ENCODE data around the gene NPW. TPM values are rescaled to one million over a fixed set of nuclear protein-coding genes. Genes with fewer than 3 reads are reported as not detected.
"Not testable (repeated sequence)": the region's sequence is repeated elsewhere in the genome, so short reads cannot be mapped to it uniquely, and the experiment has no call there.

Gene NPW
- total RNA-seq, 1 donor from 2014 or later: 0.10 TPM

DNA sequence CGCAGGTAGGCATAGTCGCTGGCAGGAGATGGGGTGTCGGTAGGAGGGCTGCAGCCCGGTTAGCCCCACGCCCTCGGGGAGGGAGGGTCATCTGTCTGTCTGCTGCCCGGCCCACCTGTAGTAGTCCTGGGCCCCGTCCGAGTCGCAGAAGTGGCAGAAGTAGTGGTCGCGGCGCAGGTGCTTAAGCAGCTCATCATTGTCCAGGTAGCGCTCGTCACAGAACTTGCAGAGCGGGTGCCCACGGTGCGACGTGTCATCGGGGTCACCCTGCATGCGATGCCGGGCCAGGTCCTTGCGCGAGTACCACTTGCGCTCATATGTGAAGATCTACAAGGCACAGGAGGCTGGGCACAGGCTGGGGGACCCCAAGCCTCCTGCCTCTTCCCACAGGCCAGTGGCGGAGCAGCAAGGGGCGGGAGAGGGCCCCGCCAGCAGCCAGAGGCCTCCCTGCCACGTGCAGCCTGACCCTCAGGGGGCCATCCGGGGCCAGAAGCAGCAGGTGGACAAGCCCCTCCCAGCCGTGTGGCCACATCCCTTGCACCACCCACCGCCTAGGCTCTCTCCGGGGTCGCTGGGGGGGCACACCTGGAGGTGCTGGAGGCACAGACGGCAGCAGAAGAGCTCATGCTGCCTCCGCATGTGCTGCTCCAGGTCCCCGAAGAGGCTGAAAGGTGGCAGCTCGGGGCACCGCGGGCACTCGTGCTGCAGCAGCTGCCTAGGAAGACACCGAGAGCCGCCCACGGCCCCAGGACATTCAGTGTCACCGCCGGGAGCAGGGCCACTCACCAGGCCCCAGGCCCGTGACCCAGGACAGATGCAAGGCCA lies 17.0 kb upstream of the NPW start:
- DNase-seq (ENCODE audit: low read depth): no peak

DNA sequence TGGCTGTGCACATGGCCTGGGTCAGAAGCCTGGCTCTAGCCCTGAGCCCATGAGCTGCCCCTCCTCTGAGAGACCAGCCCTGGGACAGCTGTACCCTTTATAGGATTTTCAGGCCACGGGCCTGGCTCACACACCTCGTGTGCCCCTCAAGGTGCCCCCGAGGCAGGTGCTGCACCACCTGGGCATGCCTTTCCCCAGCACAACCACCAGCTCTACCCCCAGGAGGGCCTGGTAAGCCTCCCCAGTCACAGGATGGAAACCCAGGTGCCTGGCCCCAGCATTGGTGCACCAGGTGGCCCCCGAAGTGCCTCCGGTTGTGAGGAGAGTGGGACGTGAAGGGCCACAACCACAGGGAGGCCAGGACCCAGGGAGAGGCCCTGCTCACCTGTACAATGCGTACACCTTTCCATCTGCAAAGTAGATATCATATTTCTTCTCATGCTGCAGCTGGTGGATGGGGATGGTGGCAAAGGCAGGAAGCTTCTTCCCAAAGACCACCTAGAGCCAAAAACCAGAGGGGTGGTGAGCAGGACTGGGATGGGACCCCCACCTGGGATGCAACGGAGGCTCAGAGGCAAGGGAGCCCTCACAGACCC lies 16.3 kb upstream of the NPW start:
- DNase-seq (ENCODE audit: low read depth): no peak

DNA sequence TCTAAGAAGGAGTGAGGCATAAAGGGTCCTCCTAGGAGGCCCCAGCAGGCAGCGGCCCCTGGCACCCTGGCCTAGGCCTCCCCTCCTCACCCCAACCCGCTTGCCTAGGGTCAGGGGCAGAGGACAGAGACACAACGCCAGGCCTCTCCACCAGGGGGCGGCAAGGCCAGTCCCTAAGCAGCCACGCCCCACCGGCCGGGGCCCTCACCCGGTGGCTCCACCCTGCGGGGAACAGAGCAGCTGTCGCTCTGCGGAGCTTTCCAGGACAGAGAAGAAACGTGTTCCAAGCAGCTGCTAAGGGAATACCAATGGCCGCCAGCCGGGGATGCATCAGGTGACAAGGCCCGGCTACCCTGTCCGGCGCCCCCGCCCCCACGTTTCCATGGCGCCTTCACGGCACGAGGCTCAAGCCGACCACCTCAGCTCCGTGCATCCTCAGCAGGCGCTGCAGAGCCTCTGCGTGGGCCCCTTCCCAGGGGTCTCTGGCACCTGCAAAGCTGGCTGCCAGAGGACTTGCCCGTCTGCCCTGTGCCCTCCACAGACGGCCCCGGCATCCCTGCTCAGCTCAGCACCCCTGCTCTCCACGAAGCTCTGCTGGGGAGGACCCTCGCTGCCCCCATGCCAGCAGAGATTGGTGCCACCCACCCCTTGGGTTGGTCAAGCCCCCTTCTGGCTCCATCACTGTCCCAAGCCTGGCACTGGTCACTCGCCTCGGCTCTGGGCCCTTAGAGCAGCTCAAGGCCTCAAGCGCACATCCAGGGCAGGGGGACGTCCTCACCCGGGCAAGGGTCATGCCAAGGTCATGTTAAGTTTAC lies 15.6 kb upstream of the NPW start:
- DNase-seq (ENCODE audit: low read depth): peak; percentile 61

DNA sequence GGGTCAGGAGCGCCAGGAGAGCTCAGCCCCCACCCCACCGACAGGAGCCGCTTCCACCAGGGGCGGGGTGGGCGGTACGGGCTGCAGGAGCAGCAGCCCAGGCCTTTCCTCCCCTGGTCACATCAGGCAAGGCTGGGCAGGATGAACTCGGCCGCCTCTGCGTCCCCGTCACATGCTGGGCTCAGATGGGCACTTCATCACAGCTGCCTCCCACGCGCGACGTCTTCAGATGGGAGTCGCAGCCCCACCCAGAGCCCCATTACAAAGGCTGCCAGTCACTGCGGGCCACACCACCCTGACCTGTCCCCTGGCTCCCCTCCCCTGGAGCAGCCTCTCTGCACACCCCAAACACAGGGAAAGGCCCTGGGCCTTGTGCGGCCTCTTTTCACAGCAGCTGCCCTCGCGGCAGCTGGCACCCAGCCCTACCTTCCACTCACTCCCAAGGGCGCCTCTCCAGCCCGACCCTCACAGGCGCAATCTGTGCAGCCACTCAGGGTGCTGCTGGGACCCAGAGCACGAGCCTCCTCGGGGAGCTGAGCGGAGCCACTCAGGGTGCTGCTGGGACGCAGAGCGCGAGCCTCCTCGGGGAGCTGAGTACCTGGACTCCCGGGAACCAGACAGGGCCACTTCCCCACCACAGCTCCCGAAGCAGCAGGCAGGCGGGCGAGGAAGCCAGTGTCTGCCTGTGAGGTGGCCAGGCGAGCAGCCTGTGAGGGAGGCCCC lies 14.6 kb upstream of the NPW start:
- no peak for DNase-seq (ENCODE audit: low read depth)

GRCh38 chr16:2005646-2006045 lies 13.9 kb upstream of the NPW start:
- DNase-seq (ENCODE audit: low read depth): no peak

- DNase-seq (ENCODE audit: low read depth): no peak
Measured at GRCh38 chr16:2006317-2006716, 13.3 kb upstream of the NPW start.

- no peak for DNase-seq (ENCODE audit: low read depth)
Measured at GRCh38 chr16:2007081-2007836, 12.3 kb upstream of the NPW start.

- DNase-seq (ENCODE audit: low read depth): peak; percentile 7
Measured at GRCh38 chr16:2008009-2008526, 11.5 kb upstream of the NPW start.

- peak; percentile 34 for DNase-seq (ENCODE audit: low read depth)
Measured at GRCh38 chr16:2008631-2009163, 10.9 kb upstream of the NPW start.

GRCh38 chr16:2009164-2009711 lies 10.3 kb upstream of the NPW start:
- DNase-seq (ENCODE audit: low read depth): no peak

- peak; percentile 51 for DNase-seq (ENCODE audit: low read depth)
Measured at GRCh38 chr16:2009791-2010510, 9.6 kb upstream of the NPW start, which contains the start of gene ZNF598. TSS of gene ZNF598 (minus strand) at chr16:2009821.

DNA sequence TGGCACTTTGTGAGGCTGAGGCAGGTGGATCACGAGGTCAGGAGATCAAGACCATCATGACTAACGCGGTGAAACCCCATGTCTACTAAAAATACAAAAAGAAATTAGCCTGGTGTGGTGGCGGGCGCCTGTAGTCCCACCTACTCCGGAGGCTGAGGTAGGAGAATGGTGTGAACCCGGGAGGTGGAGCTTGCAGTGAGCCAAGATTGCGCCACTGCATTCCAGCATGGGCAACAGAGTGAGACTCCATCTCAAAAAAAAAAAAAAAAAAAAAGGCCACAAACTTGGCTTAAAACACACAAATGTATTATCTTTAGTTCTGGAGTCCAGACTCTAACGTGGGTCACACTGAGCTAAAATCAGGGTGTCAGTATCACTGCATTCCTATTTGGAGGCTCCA lies 7.9 kb upstream of the NPW start:
- DNase-seq (ENCODE audit: low read depth): not testable (repeated sequence)

DNA sequence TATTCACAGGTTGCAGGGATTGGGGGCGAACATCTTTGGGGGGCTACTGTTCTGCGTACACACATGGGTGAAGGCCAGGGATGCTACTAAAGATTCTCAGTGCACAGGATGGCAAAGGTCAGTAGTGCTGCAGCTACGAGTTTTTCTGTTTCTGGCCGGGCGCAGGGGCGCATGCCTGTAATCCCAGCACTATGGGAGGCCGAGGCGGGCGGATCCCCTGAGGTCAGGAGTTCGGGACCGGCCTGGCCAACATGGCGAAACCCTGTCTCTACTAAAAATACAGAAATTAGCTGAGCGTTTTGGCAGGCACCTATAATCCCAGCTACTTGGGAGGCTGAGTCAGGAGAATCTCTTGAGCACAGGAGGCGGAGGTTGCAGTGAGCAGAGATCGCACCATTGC lies 6.1 kb upstream of the NPW start:
- no peak for DNase-seq (ENCODE audit: low read depth)

DNA sequence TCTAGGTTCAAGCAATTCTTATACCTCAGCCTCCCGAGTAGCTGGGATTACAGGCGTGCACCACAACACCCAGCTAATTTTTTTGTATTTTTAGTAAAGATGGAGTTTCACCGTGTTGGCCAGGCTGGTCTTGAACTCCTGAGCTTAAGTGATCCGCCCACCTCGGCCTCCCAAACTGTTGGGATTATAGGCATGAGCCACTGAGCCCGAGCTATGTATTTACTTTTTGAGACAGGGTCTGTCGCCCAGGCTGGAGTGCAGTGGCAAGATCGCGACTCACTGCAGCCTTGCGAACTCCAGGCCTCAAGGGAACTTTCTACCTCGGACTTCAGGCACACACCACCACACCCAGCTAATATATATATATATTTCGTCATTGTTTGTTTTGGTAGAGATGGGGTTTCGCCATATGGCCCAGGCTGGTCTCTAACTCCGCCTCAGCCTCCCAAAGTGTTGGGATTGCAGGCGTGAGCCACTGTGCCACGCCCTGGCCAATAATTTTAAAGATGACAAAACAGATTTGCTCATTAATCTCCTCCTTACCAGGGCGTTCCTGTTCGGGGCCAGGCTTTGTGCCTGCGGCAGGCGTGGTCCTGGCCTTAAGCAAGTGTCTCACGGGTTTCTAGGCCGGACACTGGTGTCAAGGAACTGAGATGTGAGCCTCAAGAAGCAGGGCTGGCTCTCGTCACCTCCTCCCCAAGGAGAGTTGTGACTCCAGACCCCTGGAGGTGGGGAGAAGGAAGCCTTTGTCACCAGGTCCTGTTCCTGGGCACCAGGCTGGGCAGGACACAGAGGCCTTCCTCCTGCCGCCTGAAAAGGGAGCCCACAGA lies 4.3 kb upstream of the NPW start:
- DNase-seq (ENCODE audit: low read depth): no peak

DNA sequence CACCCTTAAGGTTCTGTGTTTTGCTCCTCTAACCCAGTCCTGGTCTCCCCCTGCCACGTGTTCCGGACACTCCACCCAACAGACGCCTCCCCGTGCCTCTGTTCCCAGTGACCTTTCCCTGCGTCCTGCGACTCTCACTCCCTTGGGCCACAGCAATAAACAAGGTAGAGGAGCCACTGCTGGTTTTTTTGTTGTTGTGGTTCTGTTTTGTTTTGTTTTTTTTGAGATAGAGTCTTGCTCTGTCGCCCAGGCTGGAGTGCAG lies 3.7 kb upstream of the NPW start:
- no peak for DNase-seq (ENCODE audit: low read depth)

GRCh38 chr16:2016407-2016922 lies 3.1 kb upstream of the NPW start:
- no peak for DNase-seq (ENCODE audit: low read depth)

DNA sequence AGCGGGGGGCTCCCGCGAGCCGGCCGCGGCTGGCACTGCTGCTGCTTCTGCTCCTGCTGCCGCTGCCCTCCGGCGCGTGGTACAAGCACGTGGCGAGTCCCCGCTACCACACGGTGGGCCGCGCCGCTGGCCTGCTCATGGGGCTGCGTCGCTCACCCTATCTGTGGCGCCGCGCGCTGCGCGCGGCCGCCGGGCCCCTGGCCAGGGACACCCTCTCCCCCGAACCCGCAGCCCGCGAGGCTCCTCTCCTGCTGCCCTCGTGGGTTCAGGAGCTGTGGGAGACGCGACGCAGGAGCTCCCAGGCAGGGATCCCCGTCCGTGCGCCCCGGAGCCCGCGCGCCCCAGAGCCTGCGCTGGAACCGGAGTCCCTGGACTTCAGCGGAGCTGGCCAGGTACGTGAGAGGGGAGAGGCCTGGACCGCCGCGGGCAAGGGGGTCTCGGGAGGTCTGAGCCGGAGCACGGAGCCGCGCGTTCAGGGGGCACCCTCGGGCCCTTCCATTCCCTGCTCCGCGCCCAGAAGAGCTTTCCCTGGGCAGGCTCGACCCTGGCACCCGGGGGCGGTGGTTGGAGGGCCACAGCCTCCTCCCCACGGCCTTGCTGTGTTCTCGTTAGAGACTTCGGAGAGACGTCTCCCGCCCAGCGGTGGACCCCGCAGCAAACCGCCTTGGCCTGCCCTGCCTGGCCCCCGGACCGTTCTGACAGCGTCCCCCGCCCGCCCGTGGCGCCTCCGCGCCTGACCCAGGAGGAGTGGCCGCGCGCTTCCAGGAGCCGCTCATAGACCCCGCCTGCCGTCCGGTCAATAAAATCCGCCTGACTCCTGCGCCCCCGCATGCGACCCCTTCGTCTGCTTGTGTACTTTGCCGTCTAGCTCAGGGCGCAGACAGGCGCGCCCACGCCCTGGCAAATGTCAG lies 591 bp downstream of the NPW start:
- no peak for DNase-seq (ENCODE audit: low read depth)

- no peak for DNase-seq (ENCODE audit: low read depth)
Measured at GRCh38 chr16:2022723-2023091, 3.1 kb downstream of the NPW start.

Data from renal cortical epithelial cell (primary cell).